Esophagus (tissue), 2 donors: ENCODE measurements around the gene CGN. TPM values are rescaled to one million over a fixed set of nuclear protein-coding genes. Genes with fewer than 3 reads are reported as not detected.

Experiments
- H3K27ac ChIP-seq, 2 donors: one replicate each; pipeline ENCODE4 v1.5.1; 2013; ENCODE audit warnings: low read depth in 2 of 2, mild to moderate bottlenecking in 2 of 2, inconsistent platforms in 1 of 2, low read length in 1 of 2, moderate library complexity in 1 of 2
- H3K27me3 ChIP-seq, 2 donors: one replicate each; pipeline ENCODE4 v1.6.1; 2013; ENCODE audit warnings: low read length in 2 of 2, control low read depth in 1 of 2, mild to moderate bottlenecking in 1 of 2; ENCODE audit not compliant: insufficient read depth in 2 of 2, control insufficient read depth in 1 of 2
- H3K36me3 ChIP-seq, 2 donors: one replicate each; pipeline ENCODE4 v1.6.1; 2013; ENCODE audit warnings: low read length in 1 of 2; ENCODE audit not compliant: control insufficient read depth in 2 of 2, insufficient read depth in 2 of 2
- H3K4me1 ChIP-seq, 2 donors: one replicate each; pipeline ENCODE4 v1.6.1; 2013; ENCODE audit warnings: low read length in 1 of 2; ENCODE audit not compliant: control insufficient read depth in 2 of 2, insufficient read depth in 2 of 2
- H3K4me3 ChIP-seq, 2 donors: one replicate each; pipeline ENCODE4 v1.5.1; 2013; ENCODE audit warnings: low read length in 2 of 2, mild to moderate bottlenecking in 2 of 2, low read depth in 1 of 2, moderate library complexity in 1 of 2
- H3K9me3 ChIP-seq, 2 donors: one replicate each; pipeline ENCODE4 v1.6.1; 2013; ENCODE audit warnings: mild to moderate bottlenecking in 2 of 2, low read depth in 1 of 2, low read length in 1 of 2, moderate library complexity in 1 of 2; ENCODE audit not compliant: control insufficient read depth in 2 of 2, insufficient read depth in 1 of 2
- WGBS, 2 donors: extraction: QIAGEN DNeasy Blood & Tissue Kit; methylation state at CpG; one replicate each; pipeline ENCODE4 v1.1.7; 2013; 5-methylcytosine and 5-hydroxymethylcytosine counted together
- polyA plus RNA-seq, 2 donors: library from polyadenylated mRNA; stranded (reverse); fragments of 200-250 nt; gene quantifications; one replicate each; pipeline ENCODE4 v1.2.3, GENCODE V29; 2013
- donor health status: healthy with polysubstance abuse.
- donor health status: Bipolar disorder and iron deficiency.

CGN gene
- polyA plus RNA-seq, 2 donors = 10.5 to 13.7 TPM

- Histone ChIP-seq H3K4me1 (no peaks in the 10 kb centered on the region), H3K4me3 (no peak overlapping the region), H3K36me3 (no peaks in the 10 kb centered on the region), H3K27me3 (no peaks in the 10 kb centered on the region), H3K9me3 (no peaks in the 10 kb centered on the region), H3K27ac (no peak overlapping the region)
- 88 to 90% methylated on average over 5 of the region's 5 CpGs for WGBS, 2 donors
These were observed 11.8 kb upstream of the CGN start for GRCh38 chr1:151499365-151499764.

GRCh38 chr1:151499930-151500329, 11.3 kb upstream of the CGN start:
- no peak overlapping the region for H3K27ac ChIP-seq
- H3K9me3 ChIP-seq = no peaks in the 10 kb centered on the region
- no peaks in the 10 kb centered on the region for H3K36me3 ChIP-seq
- no peaks in the 10 kb centered on the region for H3K27me3 ChIP-seq
- H3K4me3 ChIP-seq = no peak overlapping the region
- WGBS, 2 donors = 82 to 88% methylated on average over 1 of the region's 1 CpG
- H3K4me1 ChIP-seq = no peaks in the 10 kb centered on the region

GRCh38 chr1:151501474-151501873, 9.7 kb upstream of the CGN start:
- Histone ChIP-seq H3K36me3 (no peaks in the 10 kb centered on the region), H3K27me3 (no peaks in the 10 kb centered on the region), H3K4me3 (no peak overlapping the region), H3K9me3 (no peaks in the 10 kb centered on the region), H3K4me1 (no peaks in the 10 kb centered on the region), H3K27ac (no peak overlapping the region)
- WGBS, 2 donors = 65 to 75% methylated on average over 10 of the region's 10 CpGs

- no peaks in the 10 kb centered on the region for H3K27me3 ChIP-seq
- H3K36me3 ChIP-seq = no peaks in the 10 kb centered on the region
- 65 to 70% methylated on average over 5 of the region's 5 CpGs for WGBS, 2 donors
- no peak overlapping the region for H3K27ac ChIP-seq
- no peaks in the 10 kb centered on the region for H3K9me3 ChIP-seq
- H3K4me3 ChIP-seq = no peak overlapping the region
- no peaks in the 10 kb centered on the region for H3K4me1 ChIP-seq
These were observed 9.0 kb upstream of the CGN start for GRCh38 chr1:151502035-151502700.

- H3K4me3 ChIP-seq = no peak overlapping the region
- no peaks in the 10 kb centered on the region for H3K4me1 ChIP-seq
- no peaks in the 10 kb centered on the region for H3K27me3 ChIP-seq
- no peaks in the 10 kb centered on the region for H3K9me3 ChIP-seq
- no peaks in the 10 kb centered on the region for H3K36me3 ChIP-seq
- 68% methylated on average over 7 of the region's 7 CpGs for WGBS, 2 donors
- H3K27ac ChIP-seq = no peak overlapping the region
These were observed 8.1 kb upstream of the CGN start for GRCh38 chr1:151502859-151503780.

GRCh38 chr1:151504252-151504651, 6.9 kb upstream of the CGN start:
- Histone ChIP-seq H3K4me3 (no peak overlapping the region), H3K4me1 (no peaks in the 10 kb centered on the region), H3K9me3 (no peaks in the 10 kb centered on the region), H3K27me3 (no peaks in the 10 kb centered on the region), H3K27ac (no peak overlapping the region), H3K36me3 (no peaks in the 10 kb centered on the region)
- WGBS, 2 donors = 38 to 43% methylated on average over 3 of the region's 3 CpGs

GRCh38 chr1:151504759-151505158, 6.4 kb upstream of the CGN start:
- Histone ChIP-seq H3K4me1 (no peaks in the 10 kb centered on the region), H3K4me3 (no peak overlapping the region), H3K36me3 (no peaks in the 10 kb centered on the region), H3K27ac (no peak overlapping the region), H3K9me3 (no peaks in the 10 kb centered on the region), H3K27me3 (no peaks in the 10 kb centered on the region)
- WGBS, 2 donors = 77 to 88% methylated on average over 4 of the region's 4 CpGs

- no peaks in the 10 kb centered on the region for H3K36me3 ChIP-seq
- H3K9me3 ChIP-seq = no peaks in the 10 kb centered on the region
- no peaks in the 10 kb centered on the region for H3K27me3 ChIP-seq
- H3K4me1 ChIP-seq = peaks cover 8 to 13% of the 10 kb centered on the region in 2 donors
- no peak overlapping the region for H3K4me3 ChIP-seq
- whole genome bisulfite sequencing, 2 donors = 60 to 69% methylated on average over 6 of the region's 6 CpGs
- no peak overlapping the region for H3K27ac ChIP-seq
These were observed 2.4 kb upstream of the CGN start for GRCh38 chr1:151508833-151509232.

- Histone ChIP-seq H3K9me3 (no peaks in the 10 kb centered on the region), H3K27ac (no peak overlapping the region), H3K27me3 (no peaks in the 10 kb centered on the region), H3K4me1 (peaks cover 9 to 14% of the 10 kb centered on the region in 2 donors), H3K36me3 (no peaks in the 10 kb centered on the region), H3K4me3 (no peak overlapping the region)
- WGBS, 2 donors = 84 to 93% methylated on average over 15 of the region's 15 CpGs
These were observed 1.7 kb upstream of the CGN start for GRCh38 chr1:151509350-151510019.
